WTC11 (cell line): Measurements from ENCODE around the gene COL27A1. TPM values are rescaled to one million over a fixed set of nuclear protein-coding genes. Genes with fewer than 3 reads are reported as not detected.

Source experiments
- ATAC-seq: fragments of 200-7000 bp; cut with Tn5 transposase; 2 replicates; pipeline ENCODE4 v1.10.0; 2021; ENCODE audit warnings: mild to moderate bottlenecking, moderate library complexity
- CTCF ChIA-PET: fragments of 300-600 bp; sonication (Branson Sonifier 250); formaldehyde crosslinking; loops from one replicate; lab custom pipeline; 2021; ENCODE audit warnings: antibody characterized with exemption; lab: Charles Lee
- POLR2A ChIA-PET: fragments of 350-600 bp; sonication (Branson Sonifier 250); formaldehyde crosslinking; loops from one replicate; lab custom pipeline; 2021; ENCODE audit warnings: antibody characterized with exemption; lab: Charles Lee
- DNase-seq: peaks from one replicate; pipeline ENCODE4 v3.0.0; 2021; ENCODE audit warnings: low spot score
- H3K27ac Mint-ChIP-seq: 2 replicates; pipeline ENCODE4 v1.8.0; 2021; ENCODE audit warnings: mixed read lengths
- H3K27me3 Mint-ChIP-seq: 2 replicates; pipeline ENCODE4 v1.8.0; 2021; ENCODE audit warnings: low read depth, mild to moderate bottlenecking, moderate library complexity, mixed read lengths
- H3K36me3 Mint-ChIP-seq: 2 replicates; pipeline ENCODE4 v1.8.0; 2021; ENCODE audit warnings: mixed read lengths
- H3K4me1 Mint-ChIP-seq: 2 replicates; pipeline ENCODE4 v1.8.0; 2022; ENCODE audit warnings: mixed read lengths
- H3K4me3 Mint-ChIP-seq: 2 replicates; pipeline ENCODE4 v1.8.0; 2021; ENCODE audit warnings: mild to moderate bottlenecking, moderate library complexity, mixed read lengths
- H3K9me3 Mint-ChIP-seq: 2 replicates; pipeline ENCODE4 v1.8.0; 2021; ENCODE audit warnings: mixed read lengths
- ATF1 ChIP-seq: sonication (generic); formaldehyde crosslinking; IDR thresholded peaks from 2 replicates; pipeline ENCODE4 v1.8.1; 2023; ENCODE audit warnings: mild to moderate bottlenecking, moderate library complexity, missing genetic modification reagents
- CREM ChIP-seq: sonication (generic); formaldehyde crosslinking; IDR thresholded peaks from 2 replicates; pipeline ENCODE4 v1.8.1; 2022; ENCODE audit warnings: mild to moderate bottlenecking, missing genetic modification reagents, moderate library complexity
- FOXK1 ChIP-seq: sonication (generic); formaldehyde crosslinking; IDR thresholded peaks from 2 replicates; pipeline ENCODE4 v1.8.0; 2022; ENCODE audit warnings: mild to moderate bottlenecking, moderate library complexity, missing genetic modification reagents
- HMGXB4 ChIP-seq: sonication (generic); formaldehyde crosslinking; IDR thresholded peaks from 2 replicates; pipeline ENCODE4 v1.8.1; 2023; ENCODE audit warnings: mild to moderate bottlenecking, moderate library complexity, missing genetic modification reagents
- MYBL2 ChIP-seq: sonication (generic); formaldehyde crosslinking; IDR thresholded peaks from 2 replicates; pipeline ENCODE4 v1.8.1; 2023; ENCODE audit warnings: mild to moderate bottlenecking, moderate library complexity, missing genetic modification reagents
- NR1H2 ChIP-seq: sonication (generic); formaldehyde crosslinking; IDR thresholded peaks from 2 replicates; pipeline ENCODE4 v1.9.0; 2021; ENCODE audit warnings: mild to moderate bottlenecking, moderate library complexity, missing genetic modification reagents
- RORB ChIP-seq: fragments of 250-450 bp; sonication (Bioruptor Pico); IDR thresholded peaks from 2 replicates; pipeline ENCODE4 v1.9.0; 2021; ENCODE audit warnings: mild to moderate bottlenecking
- TEAD4 ChIP-seq: sonication (generic); formaldehyde crosslinking; IDR thresholded peaks from 2 replicates; pipeline ENCODE4 v1.8.0; 2022; ENCODE audit warnings: mild to moderate bottlenecking, missing genetic modification reagents
- ZMAT4 ChIP-seq: fragments of 250-450 bp; sonication (Bioruptor Pico); IDR thresholded peaks from 2 replicates; pipeline ENCODE4 v1.9.0; 2021; ENCODE audit warnings: mild to moderate bottlenecking
- ZNF317 ChIP-seq: sonication (generic); formaldehyde crosslinking; IDR thresholded peaks from 2 replicates; pipeline ENCODE4 v1.8.1; 2023; ENCODE audit warnings: low read depth, mild to moderate bottlenecking, moderate library complexity, missing genetic modification reagents, borderline replicate concordance
- ZNF396 ChIP-seq: fragments of 250-450 bp; sonication (Bioruptor Pico); IDR thresholded peaks from 2 replicates; pipeline ENCODE4 v1.8.0; 2021; ENCODE audit warnings: mild to moderate bottlenecking, moderate library complexity, borderline replicate concordance
- ZNF425 ChIP-seq: fragments of 250-450 bp; sonication (Bioruptor Pico); conservative IDR thresholded peaks from 2 replicates; pipeline ENCODE4 v1.9.0; 2021; ENCODE audit warnings: mild to moderate bottlenecking
- ZNF532 ChIP-seq: fragments of 250-450 bp; sonication (Bioruptor Pico); IDR thresholded peaks from 2 replicates; pipeline ENCODE4 v1.9.0; 2021; ENCODE audit warnings: mild to moderate bottlenecking, borderline replicate concordance
- total RNA-seq: library from RNA; stranded (reverse); gene quantifications from 3 replicates; pipeline ENCODE4 v1.2.3, GENCODE V29; 2021
- TF ChIP-seq, protein P1 (sequence below): sonication (generic); formaldehyde crosslinking; IDR thresholded peaks from 2 replicates; pipeline ENCODE4 v1.8.0; 2023; ENCODE audit warnings: missing genetic modification reagents, mild to moderate bottlenecking, borderline replicate concordance

The COL27A1 gene
- total RNA-seq, 1 experiment from 2014 or later: 47.5 TPM

- TF ChIP-seq, protein P1, sequence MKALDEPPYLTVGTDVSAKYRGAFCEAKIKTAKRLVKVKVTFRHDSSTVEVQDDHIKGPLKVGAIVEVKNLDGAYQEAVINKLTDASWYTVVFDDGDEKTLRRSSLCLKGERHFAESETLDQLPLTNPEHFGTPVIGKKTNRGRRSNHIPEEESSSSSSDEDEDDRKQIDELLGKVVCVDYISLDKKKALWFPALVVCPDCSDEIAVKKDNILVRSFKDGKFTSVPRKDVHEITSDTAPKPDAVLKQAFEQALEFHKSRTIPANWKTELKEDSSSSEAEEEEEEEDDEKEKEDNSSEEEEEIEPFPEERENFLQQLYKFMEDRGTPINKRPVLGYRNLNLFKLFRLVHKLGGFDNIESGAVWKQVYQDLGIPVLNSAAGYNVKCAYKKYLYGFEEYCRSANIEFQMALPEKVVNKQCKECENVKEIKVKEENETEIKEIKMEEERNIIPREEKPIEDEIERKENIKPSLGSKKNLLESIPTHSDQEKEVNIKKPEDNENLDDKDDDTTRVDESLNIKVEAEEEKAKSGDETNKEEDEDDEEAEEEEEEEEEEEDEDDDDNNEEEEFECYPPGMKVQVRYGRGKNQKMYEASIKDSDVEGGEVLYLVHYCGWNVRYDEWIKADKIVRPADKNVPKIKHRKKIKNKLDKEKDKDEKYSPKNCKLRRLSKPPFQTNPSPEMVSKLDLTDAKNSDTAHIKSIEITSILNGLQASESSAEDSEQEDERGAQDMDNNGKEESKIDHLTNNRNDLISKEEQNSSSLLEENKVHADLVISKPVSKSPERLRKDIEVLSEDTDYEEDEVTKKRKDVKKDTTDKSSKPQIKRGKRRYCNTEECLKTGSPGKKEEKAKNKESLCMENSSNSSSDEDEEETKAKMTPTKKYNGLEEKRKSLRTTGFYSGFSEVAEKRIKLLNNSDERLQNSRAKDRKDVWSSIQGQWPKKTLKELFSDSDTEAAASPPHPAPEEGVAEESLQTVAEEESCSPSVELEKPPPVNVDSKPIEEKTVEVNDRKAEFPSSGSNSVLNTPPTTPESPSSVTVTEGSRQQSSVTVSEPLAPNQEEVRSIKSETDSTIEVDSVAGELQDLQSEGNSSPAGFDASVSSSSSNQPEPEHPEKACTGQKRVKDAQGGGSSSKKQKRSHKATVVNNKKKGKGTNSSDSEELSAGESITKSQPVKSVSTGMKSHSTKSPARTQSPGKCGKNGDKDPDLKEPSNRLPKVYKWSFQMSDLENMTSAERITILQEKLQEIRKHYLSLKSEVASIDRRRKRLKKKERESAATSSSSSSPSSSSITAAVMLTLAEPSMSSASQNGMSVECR (CRISPR knock-in tag): no peak
Measured at GRCh38 chr9:114168281-114169028, 13.1 kb downstream of the COL27A1 start (continued).

DNA sequence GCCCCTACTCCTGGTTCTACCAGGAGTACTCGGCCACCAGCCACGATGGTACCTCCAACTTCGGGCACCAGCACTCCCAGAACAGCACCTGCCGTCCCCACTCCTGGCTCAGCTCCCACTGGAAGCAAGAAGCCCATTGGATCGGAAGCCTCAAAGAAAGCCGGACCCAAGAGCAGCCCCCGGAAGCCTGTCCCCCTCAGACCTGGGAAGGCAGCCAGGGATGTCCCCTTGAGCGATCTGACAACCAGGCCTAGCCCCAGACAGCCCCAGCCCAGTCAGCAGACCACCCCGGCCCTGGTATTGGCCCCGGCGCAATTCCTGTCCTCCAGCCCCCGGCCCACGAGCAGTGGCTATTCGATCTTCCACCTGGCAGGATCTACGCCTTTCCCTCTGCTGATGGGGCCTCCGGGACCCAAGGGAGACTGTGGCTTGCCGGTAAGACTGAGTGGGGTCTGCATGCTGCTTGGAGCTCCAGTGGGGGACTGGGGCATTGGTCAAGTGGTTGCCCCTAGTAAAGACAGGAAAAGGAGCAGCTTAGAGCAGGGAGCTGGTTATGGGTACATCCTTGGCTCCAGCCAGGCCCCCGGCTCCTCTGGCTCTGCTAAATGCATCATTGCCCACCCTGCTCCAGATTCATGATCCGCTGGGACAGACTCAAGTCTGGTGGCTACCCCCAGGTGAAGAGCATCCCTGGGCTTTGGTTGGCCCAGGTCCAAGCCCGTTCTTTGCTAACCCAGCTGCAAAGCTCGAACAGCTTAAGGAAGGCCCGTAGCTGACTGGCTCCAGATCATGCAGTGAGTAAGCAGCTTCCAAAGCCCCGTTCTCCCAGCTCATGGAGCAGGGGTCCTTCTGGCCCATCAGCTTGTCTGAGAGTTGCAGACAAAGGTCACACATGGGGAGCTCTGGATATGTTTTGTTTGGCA lies 14.0 kb downstream of the COL27A1 start:
- POLR2A ChIA-PET: no interaction called here
- H3K9me3 Mint-ChIP-seq: no peaks in the 10 kb centered on the region
- DNase-seq: no peak
- no peak overlapping the region for H3K27ac Mint-ChIP-seq
- TF ChIP-seq CREM (no peak), HMGXB4 (no peak), ZNF317 (CRISPR knock-in tag) (no peak)
- TF ChIP-seq, all 79 proteins: peak for 0
- Mint-ChIP-seq H3K4me3 (no peak overlapping the region), H3K36me3 (peaks cover 5% of the 10 kb centered on the region), H3K27me3 (no peaks in the 10 kb centered on the region), H3K4me1 (no peaks in the 10 kb centered on the region; the same call in 1 of the 2 replicates)
- no peak for ATAC-seq
- CTCF ChIA-PET: interaction anchor here (0.6 to 1.4 kb wide), 3 partner anchors 61 to 121 kb away, joined by 3 to 5 read pairs (median 4); no protein-coding TSS in a partner anchor

GRCh38 chr9:114169952-114170770 lies 14.8 kb downstream of the COL27A1 start:
- no peaks in the 10 kb centered on the region for H3K9me3 Mint-ChIP-seq
- POLR2A ChIA-PET: no interaction called here
- no peaks in the 10 kb centered on the region for H3K4me1 Mint-ChIP-seq
- TF ChIP-seq ZNF532 (no peak), MYBL2 (CRISPR knock-in tag) (no peak), TEAD4 (no peak), RORB (CRISPR knock-in tag) (no peak), ZNF425 (CRISPR knock-in tag) (no peak), ZMAT4 (CRISPR knock-in tag) (no peak), FOXK1 (CRISPR knock-in tag) (no peak), ZNF396 (CRISPR knock-in tag) (no peak), ATF1 (CRISPR knock-in tag) (no peak), NR1H2 (CRISPR knock-in tag) (no peak)
- TF ChIP-seq, all 79 proteins: peak for 0
- CTCF ChIA-PET: interaction anchor here (0.6 to 1.4 kb wide), 3 partner anchors 62 to 121 kb away, joined by 3 to 5 read pairs (median 4); no protein-coding TSS in a partner anchor
- DNase-seq: no peak
- H3K27me3 Mint-ChIP-seq: no peaks in the 10 kb centered on the region
- no peak overlapping the region for H3K27ac Mint-ChIP-seq
- peaks cover 5% of the 10 kb centered on the region for H3K36me3 Mint-ChIP-seq
- H3K4me3 Mint-ChIP-seq: no peak overlapping the region
- no peak; the same call in 1 of the 2 replicates for ATAC-seq
